Activated CD4-positive, alpha-beta T cell treated with anti-CD3 and anti-CD28 coated beads, Interleukin-2, Interleukin-6, amounts not matched to agents 100 ng/mL and 50 ng/mL, durations not matched to agents 16 hours and 8 hours (primary cell): ENCODE data around the gene PDP2.
A peak's percentile ranks its signal among the peaks of the same experiment; 100 is the strongest.
"Not testable (repeated sequence)": the region's sequence is repeated elsewhere in the genome, so short reads cannot be mapped to it uniquely, and the experiment has no call there.

ENCODE experiments used
- DNase-seq: peaks from one replicate; pipeline ENCODE4 v3.0.0-alpha.2; 2020

Gene PDP2

GRCh38 chr16:66921729-66922450 is 41.6 kb downstream of the PDP2 start:
- no peak for DNase-seq

- DNase-seq, result no peak
These were observed 43.0 kb downstream of the PDP2 start for GRCh38 chr16:66923247-66923731.

GRCh38 chr16:66923866-66924265 is 43.6 kb downstream of the PDP2 start:
- DNase-seq, result no peak

GRCh38 chr16:66924527-66925321 is 44.4 kb downstream of the PDP2 start:
- peak; percentile 44 for DNase-seq

- no peak for DNase-seq
These were observed 45.1 kb downstream of the PDP2 start, which contains the start of gene RRAD for GRCh38 chr16:66925322-66925840. Gene RRAD, minus strand, starts transcription at chr16:66925535. Its CDS starts 356 bp downstream, at chr16:66925179.

- no peak for DNase-seq
These were observed 46.0 kb downstream of the PDP2 start for GRCh38 chr16:66926171-66926947.

- DNase-seq, result no peak
These were observed 46.7 kb downstream of the PDP2 start for GRCh38 chr16:66926961-66927436.

- no peak for DNase-seq
These were observed 47.8 kb downstream of the PDP2 start for GRCh38 chr16:66927918-66928649.

- peak; percentile 58 for DNase-seq
These were observed 48.5 kb downstream of the PDP2 start for GRCh38 chr16:66928702-66929388.

- DNase-seq, result no peak
These were observed 49.9 kb downstream of the PDP2 start for GRCh38 chr16:66930189-66930588.

GRCh38 chr16:66931665-66932064 is 51.4 kb downstream of the PDP2 start:
- no peak for DNase-seq

GRCh38 chr16:66932076-66932475 is 51.8 kb downstream of the PDP2 start:
- no peak for DNase-seq

GRCh38 chr16:66933776-66934137 is 53.4 kb downstream of the PDP2 start:
- DNase-seq, result peak; percentile 45

- DNase-seq, result peak; percentile 93
These were observed 54.0 kb downstream of the PDP2 start, which contains the start of gene CIAO2B for GRCh38 chr16:66934138-66934838. Gene CIAO2B, minus strand, starts transcription at chr16:66934402. Its CDS starts 38 bp downstream, at chr16:66934364.

GRCh38 chr16:66934839-66935313 is 54.6 kb downstream of the PDP2 start:
- not testable (repeated sequence) for DNase-seq

- no peak for DNase-seq
These were observed 55.1 kb downstream of the PDP2 start, which contains the start of gene CES2 for GRCh38 chr16:66935314-66936011. Gene CES2, plus strand, starts transcription at chr16:66935516. Its CDS starts 120 bp downstream, at chr16:66935636.

- no peak for DNase-seq
These were observed 56.1 kb downstream of the PDP2 start for GRCh38 chr16:66936462-66936861.

GRCh38 chr16:66936889-66937554 is 56.7 kb downstream of the PDP2 start:
- DNase-seq, result no peak

- no peak for DNase-seq
These were observed 57.5 kb downstream of the PDP2 start for GRCh38 chr16:66937725-66938337.
